EL (cell line): ENCODE measurements around the gene SPAG16.
A peak's percentile ranks its signal among the peaks of the same experiment; 100 is the strongest.
"Not testable (repeated sequence)": the region's sequence is repeated elsewhere in the genome, so short reads cannot be mapped to it uniquely, and the experiment has no call there.

ENCODE experiments used
- DNase-seq: peaks from one replicate; pipeline ENCODE4 v3.0.0-alpha.2; 2016

The SPAG16 gene

GRCh38 chr2:213274143-213274542 lies 10.1 kb upstream of the SPAG16 start:
- no peak for DNase-seq

DNA sequence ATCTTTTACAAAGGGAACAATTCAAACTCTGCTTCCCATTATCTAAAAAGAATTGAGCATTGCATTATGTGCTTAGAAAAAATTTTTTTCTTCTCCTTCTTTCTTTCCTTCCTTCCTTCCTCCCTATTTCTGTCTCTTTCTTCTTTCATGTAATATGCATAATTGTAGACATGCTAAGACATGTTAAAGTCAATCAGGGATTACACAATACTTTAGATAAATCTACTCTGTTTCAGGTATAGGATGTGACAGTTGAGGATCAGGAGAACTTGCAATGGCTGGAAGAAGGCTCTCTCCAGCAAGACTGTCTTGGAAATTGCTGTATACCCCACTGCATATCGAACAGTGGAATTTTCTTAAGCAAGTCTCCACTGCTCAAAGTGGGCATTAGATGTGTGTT lies 9.0 kb upstream of the SPAG16 start:
- no peak for DNase-seq

DNA sequence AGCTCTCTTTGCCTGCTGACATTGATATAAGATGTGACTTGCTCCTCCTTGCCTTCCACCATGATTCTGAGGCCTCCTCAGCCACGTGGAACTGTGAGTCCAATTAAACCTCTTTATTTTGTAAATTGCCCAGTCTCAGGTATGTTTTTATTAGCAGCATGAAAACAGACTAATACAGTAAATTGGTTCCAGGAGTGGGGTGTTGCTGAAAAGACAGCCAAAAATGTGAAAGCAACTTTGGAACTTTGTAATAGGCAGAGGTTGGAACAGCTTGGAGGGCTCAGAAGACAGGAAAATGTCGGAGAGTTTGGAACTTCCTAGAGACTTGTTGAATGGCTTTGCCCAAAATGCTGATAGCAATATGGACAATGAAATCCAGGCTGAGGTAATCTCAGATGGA lies 7.1 kb upstream of the SPAG16 start:
- not testable (repeated sequence) for DNase-seq

- no peak for DNase-seq
These were observed 5.1 kb upstream of the SPAG16 start for GRCh38 chr2:213279116-213279620.

DNA sequence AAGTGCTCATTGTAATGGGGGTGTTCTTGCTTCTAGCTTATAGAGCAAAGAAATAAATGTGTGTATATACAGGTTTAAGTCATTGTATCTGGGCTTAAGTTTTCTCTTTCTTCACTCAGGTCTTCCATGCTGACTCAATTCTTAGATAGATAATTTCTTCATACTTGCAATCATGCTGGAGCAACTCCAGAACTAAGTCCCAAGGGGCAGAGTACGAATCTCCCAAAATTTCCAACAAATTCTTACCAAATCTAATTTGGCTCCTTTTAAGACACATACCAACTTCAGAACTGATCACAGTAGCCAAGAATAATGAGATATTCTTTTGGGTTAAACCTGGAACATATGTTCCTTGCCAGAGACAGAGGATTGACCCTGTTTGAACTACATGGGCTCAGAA lies 4.3 kb upstream of the SPAG16 start:
- no peak for DNase-seq

DNA sequence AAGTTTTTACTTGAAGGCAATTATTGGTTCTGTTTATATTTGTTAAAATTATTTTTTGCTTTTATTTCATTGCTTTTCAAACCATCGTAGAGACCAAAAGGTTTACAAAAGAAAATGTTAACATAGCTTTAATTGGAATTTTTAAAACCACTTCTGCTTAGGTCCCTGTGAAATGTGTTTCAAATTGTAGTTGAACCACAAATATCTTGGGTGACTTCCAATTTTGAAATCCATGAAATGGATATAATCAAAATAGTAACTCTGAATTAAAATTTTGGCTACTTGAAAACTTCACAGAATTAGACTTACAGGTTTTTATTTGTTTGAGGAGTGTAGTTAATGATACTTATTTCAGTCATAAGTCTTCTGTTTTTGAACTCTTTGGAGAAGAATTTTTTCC lies 3.1 kb upstream of the SPAG16 start:
- peak; percentile 33 for DNase-seq

DNA sequence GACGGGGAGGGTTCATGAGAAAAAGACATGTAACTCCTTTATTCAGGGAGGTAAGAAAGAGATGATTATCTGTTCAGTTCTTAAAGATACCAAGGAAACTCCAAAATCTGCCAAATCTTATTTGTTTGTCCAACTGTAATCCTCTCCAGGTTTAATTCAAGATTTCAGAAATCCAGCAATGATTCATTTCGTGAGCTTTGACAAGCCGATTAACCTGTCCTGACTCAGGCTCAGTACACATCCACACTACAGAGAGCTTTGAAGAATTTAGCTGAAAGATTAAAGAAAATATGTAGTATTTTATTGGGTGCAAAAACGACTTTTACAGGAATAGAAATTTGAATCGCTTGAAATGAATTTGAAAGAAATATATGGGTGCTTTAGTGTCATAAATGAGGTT lies 1.1 kb downstream of the SPAG16 start:
- DNase-seq = no peak

DNA sequence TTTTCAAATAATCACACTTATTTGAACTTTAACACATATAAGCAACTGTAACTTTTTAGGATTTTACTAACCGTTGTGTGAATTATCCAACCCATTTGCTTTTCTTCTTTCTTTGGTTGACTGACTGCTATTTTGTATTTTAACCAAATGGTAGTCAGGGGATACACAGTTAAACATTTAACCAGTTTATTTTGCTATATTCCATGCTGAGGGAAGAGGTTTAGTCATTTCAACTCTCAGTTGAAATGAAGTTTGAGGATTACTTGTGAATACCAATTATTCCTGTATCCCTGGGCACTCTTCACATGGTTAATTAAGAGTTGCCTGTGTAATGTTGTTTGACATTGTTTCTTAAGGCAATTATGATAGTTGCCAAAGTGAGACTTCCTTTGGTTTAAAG lies 1.9 kb downstream of the SPAG16 start:
- DNase-seq = no peak

GRCh38 chr2:213288913-213289700 lies 4.8 kb downstream of the SPAG16 start:
- DNase-seq = peak; percentile 5

- DNase-seq = no peak
These were observed 6.2 kb downstream of the SPAG16 start for GRCh38 chr2:213290501-213290900.

GRCh38 chr2:213296270-213296669 lies 12.0 kb downstream of the SPAG16 start:
- no peak for DNase-seq

DNA sequence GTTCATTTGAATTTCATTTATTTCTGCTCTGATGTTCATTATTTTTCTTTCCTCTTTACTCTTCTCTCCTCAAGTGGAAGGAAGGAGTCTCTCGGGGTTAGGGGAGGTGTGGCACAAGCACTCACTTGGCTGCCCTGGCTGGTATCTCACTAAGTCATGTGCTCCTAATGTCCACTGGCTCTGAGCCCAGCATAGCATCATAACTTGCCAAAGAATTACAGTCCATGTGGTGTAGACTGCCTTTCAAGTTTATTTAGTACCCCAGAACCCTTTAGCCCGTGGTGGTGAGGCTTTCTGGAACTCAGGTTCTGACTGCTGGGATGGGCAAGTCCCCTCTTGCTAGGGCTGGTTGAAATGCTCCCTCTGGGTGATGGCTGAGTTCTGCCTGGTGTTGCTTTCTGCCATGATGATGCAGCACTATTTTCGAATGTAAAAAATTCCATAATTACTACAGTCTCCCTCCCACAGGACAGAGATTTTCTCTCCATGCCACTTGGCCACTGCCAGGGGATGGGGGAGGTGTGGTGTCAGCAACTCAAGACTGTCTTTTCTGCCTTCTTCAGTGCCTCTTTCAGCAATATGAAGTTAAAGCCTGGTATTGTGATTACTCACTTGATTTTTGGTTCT lies 22.2 kb downstream of the SPAG16 start:
- DNase-seq = peak; percentile 54

DNA sequence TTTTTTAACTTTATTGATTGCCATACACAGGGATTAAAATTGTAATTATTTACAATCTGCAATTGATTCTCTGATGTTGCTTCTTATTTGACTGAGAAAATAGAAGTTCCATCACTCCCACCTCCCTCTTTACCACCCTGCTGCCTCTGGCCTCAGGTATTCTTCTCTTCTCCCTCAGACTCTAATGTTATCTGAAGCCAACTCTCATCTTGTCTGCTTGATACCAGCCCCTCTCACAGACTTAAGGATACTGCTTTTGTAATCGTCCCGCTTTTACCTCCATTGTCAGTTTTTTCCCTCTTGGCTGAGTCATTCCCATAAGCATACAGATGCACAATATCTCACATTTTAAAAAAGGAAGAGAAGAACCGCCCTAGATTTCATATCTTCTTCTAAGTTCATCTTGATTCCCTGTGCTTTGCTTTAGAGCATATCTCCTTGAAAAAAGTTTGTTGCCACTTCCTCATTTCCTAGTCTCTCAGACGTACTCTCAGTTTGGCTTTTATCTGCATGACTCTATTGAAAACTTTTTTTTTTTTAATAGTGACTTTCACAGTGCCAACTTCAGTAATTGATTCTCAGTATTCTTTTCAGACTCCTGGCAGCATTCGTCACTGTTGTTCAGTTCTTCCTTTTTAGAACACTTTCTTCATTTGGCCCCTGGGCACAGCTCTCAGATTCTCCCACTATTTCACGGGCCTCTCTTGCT lies 31.1 kb downstream of the SPAG16 start:
- no peak for DNase-seq

DNA sequence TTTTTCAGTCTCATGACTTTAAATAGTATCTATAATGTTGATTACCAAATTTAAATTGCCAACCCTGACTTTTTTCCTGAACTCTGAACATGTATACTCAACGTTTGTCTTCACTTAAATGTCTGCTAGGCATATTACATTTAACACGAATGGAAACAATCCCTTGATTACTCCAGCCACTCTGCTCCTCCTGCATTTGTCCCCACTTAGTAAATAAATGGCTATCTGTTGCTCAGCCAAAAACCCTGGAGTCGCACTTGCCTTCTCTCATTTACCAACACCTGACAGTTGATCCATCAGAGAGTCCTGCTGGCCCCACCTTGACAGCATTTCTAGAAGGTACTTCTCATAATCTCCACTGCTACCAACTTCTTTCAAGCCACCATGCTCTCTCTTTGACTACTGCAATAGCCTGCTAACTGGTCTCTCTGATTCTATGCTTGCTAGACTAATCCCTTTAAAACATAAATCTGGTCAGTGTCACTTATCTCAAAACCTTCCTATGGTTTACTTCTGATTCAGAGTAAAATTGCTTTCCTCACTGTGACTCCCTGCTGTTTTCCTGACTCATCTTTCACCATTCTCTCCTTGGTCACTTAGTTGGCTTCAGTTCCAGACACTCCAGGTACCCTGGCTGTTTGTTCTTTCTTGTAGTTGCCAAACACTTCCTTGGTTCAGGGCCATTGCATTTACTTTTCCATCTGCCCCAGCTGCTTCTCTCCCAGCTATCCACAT lies 31.9 kb downstream of the SPAG16 start:
- DNase-seq = peak; percentile 15

DNA sequence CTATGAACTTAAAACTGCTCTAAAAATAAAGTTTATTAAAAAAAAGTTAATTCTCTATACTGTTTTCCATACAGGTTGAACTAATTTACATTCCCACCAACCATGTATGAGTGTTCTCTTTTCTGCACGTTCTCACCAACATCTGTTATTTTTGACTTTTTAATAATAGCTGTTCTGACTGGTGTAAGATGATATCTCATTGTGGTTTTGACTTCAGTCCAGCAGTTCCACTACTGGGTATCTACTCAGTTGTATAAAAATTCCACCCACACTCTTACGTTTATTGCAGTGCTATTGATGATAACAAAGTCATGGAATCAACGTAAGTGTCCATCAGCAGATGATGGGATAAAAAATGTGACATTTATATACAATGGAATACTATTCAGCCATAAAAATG lies 33.7 kb downstream of the SPAG16 start:
- peak; percentile 59 for DNase-seq

- no peak for DNase-seq
These were observed 36.3 kb downstream of the SPAG16 start for GRCh38 chr2:213320604-213321003.

DNA sequence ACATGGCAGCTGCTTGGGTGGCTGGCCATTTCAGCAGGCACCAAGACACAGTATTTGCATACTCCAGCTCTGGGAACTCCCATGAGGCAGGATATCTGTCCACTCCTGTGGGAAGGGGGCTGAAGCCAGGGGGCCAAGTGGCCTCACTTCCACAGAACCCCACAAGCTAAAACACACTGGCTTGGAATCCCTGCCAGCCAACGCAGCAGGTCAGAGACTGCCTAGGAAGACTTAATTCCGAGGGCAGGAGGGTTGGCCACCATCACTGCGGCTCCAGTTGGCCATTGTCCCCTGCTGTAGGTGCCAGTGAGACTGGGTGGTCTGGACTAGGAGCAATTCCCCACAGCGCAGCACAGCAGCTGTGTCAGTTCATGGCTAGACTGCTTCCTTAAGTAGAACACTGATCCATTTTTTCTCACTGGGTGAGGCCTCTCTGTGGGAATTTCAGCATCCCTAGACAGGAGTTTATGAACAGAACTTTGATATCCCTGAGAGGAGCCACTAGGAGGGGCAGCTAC lies 52.0 kb downstream of the SPAG16 start:
- no peak for DNase-seq

- no peak for DNase-seq
These were observed 69.2 kb downstream of the SPAG16 start for GRCh38 chr2:213353419-213353818.

DNA sequence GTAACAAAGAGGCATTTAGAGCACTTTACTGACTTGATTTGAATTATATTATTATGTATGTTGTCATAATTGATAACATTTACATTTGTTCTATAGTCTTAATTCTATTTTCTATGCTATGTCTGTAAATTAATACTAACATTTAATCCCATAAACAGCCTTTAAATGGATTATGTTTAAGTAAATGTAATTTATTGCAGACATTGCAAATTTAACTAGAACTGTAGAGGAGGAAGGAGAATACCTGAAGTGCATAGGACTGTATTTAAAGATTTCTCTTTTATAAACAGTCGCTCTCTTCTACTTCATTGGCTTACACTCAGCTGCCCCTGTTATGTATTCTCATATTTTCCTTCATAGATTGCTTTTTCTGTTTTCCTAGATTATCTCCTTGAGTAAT lies 92.4 kb downstream of the SPAG16 start:
- no peak for DNase-seq

DNA sequence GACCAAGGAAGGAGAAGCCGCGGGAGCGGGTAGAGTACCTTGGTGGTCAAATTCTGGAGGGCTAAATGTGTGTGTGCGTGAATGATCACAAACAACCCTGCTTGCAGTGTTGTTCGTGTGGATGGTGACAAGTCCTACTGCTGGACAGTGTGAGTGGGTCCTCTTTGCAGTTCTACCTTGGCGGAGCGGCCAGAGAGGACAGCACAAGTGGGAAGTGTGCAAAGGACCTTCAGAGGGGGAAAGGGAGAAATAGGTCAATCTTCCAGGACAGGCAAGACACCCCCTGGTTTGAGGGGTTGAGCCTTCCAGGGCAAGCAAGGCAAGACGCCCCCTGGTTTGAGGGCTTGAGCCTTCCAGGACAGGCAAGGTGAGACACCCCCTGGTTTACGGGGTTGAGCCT lies 122.8 kb downstream of the SPAG16 start:
- DNase-seq = not testable (repeated sequence)

GRCh38 chr2:213408426-213409070 lies 124.3 kb downstream of the SPAG16 start:
- DNase-seq = not testable (repeated sequence)

GRCh38 chr2:213410687-213411086 lies 126.4 kb downstream of the SPAG16 start:
- DNase-seq = not testable (repeated sequence)
